Chondrocyte (in vitro differentiated cells): ENCODE data around the gene SARM1. TPM values are rescaled to one million over a fixed set of nuclear protein-coding genes. Genes with fewer than 3 reads are reported as not detected.

Experiments
- DNase-seq: peaks from one replicate; pipeline ENCODE4 v3.0.0; 2021; ENCODE audit warnings: mixed read lengths, low spot score
- H3K27ac Mint-ChIP-seq: one replicate; pipeline ENCODE4 v1.8.0; 2021; ENCODE audit warnings: mild to moderate bottlenecking, moderate library complexity, mixed read lengths; ENCODE audit not compliant: unreplicated experiment
- H3K27me3 Mint-ChIP-seq: 2 replicates; pipeline ENCODE4 v1.8.0; 2021; ENCODE audit warnings: low read depth, mixed read lengths
- H3K36me3 Mint-ChIP-seq: 2 replicates; pipeline ENCODE4 v1.8.0; 2021; ENCODE audit warnings: low read depth, mixed read lengths
- H3K4me1 Mint-ChIP-seq: 2 replicates; pipeline ENCODE4 v1.8.0; 2021; ENCODE audit warnings: low read depth, mild to moderate bottlenecking, mixed read lengths
- H3K4me3 Mint-ChIP-seq: one replicate; pipeline ENCODE4 v1.8.0; 2021; ENCODE audit warnings: mild to moderate bottlenecking, moderate library complexity, mixed read lengths; ENCODE audit not compliant: unreplicated experiment
- H3K9me3 Mint-ChIP-seq: 2 replicates; pipeline ENCODE4 v1.8.0; 2021; ENCODE audit warnings: low read depth, mixed read lengths
- total RNA-seq: library from RNA; stranded (reverse); gene quantifications from 3 replicates; pipeline ENCODE4 v1.2.1, GENCODE V29; 2021
- TF ChIP-seq, protein P1 (sequence below): fragments of 200-600 bp; sonication (generic); IDR thresholded peaks from 2 replicates; pipeline ENCODE4 v1.5.0; 2021; ENCODE audit warnings: antibody characterized with exemption, mild to moderate bottlenecking, moderate library complexity

Gene SARM1
- total RNA-seq, 1 donor from 2014 or later, result 24.1 TPM

DNA sequence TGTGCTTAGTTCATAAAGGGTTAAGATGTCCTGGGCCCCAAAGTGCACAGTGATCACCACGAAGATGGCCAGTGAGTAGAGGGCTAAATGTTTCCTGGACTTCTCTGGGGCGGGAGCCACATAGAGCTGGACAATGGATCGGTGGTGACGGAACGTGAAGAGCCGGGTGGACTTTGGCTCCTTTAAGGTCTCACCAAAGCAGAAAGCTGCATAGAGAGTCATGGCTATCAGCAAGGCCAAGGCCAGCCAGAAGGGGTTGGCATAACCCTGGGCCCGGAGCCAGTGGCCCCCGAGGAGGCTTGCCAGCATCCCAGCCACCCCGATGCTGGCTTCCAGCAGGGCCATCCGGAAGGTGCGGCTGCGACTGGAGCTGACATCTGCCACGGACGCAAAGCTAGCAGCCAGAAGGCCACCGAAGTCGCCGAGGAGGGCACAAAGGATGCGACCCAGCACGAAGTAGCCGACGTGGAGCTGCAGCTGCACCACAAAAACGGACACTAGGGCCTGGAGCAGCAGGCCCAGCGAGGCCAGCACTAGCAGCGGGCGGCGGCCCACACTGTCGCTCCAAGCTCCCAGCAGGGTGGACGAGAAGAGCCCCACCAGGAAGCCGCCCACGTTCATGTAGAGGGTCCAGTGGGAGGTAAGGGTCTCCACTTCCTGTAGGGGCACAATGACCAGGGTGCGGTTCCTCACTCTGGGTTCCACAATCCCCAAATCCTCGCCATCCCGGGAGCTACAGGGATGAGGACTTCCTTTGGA lies 33.5 kb downstream of the SARM1 start:
- peak overlapping the region; percentile 84 for H3K4me3 Mint-ChIP-seq
- no peaks in the 10 kb centered on the region for H3K36me3 Mint-ChIP-seq
- DNase-seq, result peak; percentile 76
- H3K27me3 Mint-ChIP-seq, result no peaks in the 10 kb centered on the region
- TF ChIP-seq, protein P1, sequence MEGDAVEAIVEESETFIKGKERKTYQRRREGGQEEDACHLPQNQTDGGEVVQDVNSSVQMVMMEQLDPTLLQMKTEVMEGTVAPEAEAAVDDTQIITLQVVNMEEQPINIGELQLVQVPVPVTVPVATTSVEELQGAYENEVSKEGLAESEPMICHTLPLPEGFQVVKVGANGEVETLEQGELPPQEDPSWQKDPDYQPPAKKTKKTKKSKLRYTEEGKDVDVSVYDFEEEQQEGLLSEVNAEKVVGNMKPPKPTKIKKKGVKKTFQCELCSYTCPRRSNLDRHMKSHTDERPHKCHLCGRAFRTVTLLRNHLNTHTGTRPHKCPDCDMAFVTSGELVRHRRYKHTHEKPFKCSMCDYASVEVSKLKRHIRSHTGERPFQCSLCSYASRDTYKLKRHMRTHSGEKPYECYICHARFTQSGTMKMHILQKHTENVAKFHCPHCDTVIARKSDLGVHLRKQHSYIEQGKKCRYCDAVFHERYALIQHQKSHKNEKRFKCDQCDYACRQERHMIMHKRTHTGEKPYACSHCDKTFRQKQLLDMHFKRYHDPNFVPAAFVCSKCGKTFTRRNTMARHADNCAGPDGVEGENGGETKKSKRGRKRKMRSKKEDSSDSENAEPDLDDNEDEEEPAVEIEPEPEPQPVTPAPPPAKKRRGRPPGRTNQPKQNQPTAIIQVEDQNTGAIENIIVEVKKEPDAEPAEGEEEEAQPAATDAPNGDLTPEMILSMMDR, result no peak
- H3K27ac Mint-ChIP-seq, result peak overlapping the region; percentile 63
- no peaks in the 10 kb centered on the region for H3K9me3 Mint-ChIP-seq
- peaks cover 21% of the 10 kb centered on the region for H3K4me1 Mint-ChIP-seq

DNA sequence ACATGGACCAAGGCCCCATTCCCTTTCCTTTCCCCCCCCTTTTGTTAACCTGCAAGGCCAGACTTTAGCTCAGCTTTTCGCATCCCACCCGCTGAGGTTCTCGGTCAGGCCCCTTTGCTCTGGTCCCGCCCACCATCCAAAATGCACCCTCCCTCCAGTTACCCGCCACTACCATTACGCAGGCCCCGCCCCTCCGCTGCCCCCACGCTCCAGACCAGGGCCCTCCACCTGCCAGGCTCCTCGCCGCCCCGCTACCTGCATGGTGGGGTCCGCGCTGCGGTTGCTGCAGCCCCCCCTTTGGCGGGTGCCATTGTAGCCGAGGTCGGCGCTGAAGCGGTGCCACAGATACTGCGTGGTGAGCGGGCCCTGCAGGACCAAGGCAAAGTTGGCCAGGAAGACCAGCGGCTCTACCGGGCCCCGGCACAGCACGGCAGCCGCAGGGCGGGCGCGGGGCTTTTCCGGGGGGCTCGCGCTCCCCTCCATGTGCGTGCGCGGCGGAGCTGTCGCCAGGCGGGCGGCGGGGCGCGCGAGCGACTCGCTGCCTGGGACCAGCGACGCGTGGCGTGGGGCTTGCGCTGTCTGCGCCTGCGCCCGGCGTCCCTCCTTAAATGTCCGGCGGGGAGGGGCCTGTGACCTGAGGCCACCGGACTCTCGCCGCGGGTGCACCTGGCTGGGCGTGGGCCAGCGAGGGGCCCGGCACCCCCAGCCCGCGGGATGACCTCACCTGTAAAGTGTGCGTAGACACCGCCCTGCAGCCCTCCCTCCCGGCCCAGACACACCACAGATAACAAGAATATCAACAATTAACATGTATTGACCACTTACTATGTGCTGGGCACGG lies 34.4 kb downstream of the SARM1 start, which contains the start of gene SLC46A1:
Gene SLC46A1, minus strand, starts transcription at position 581 of the 841 bp plus-strand sequence. Its CDS starts 98 bp downstream, at position 483.
- Mint-ChIP-seq H3K27me3 (no peaks in the 10 kb centered on the region), H3K36me3 (no peaks in the 10 kb centered on the region), H3K27ac (peak within 1 kb of the TSS; percentile 63), H3K4me1 (peaks cover 21% of the 10 kb centered on the region), H3K9me3 (no peaks in the 10 kb centered on the region), H3K4me3 (peak within 1 kb of the TSS; percentile 84)
- peak; percentile 80 for DNase-seq
- TF ChIP-seq, protein P1, result peak; percentile 22

DNA sequence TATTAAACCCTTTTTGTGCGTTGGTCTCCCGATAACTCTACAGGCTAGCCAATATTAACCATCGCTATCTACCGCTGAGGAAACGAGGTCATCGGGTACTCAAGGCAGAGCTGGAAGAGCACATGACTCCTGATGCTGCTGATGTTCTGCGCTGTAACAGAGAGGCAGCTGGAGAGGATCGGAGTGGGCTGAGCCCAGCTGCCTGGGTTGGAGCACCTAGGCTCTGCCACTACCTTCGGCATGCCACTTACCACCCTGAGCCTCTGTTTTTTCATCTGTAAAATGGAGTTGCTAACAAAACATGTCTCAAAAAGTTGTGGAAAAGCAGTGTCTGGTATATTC lies 35.0 kb downstream of the SARM1 start:
- TF ChIP-seq, protein P1, result no peak
- Mint-ChIP-seq H3K27me3 (peaks cover 3% of the 10 kb centered on the region), H3K4me1 (peaks cover 21% of the 10 kb centered on the region), H3K36me3 (no peaks in the 10 kb centered on the region), H3K4me3 (peak overlapping the region; percentile 64), H3K9me3 (no peaks in the 10 kb centered on the region), H3K27ac (no peak overlapping the region)
- DNase-seq, result no peak

DNA sequence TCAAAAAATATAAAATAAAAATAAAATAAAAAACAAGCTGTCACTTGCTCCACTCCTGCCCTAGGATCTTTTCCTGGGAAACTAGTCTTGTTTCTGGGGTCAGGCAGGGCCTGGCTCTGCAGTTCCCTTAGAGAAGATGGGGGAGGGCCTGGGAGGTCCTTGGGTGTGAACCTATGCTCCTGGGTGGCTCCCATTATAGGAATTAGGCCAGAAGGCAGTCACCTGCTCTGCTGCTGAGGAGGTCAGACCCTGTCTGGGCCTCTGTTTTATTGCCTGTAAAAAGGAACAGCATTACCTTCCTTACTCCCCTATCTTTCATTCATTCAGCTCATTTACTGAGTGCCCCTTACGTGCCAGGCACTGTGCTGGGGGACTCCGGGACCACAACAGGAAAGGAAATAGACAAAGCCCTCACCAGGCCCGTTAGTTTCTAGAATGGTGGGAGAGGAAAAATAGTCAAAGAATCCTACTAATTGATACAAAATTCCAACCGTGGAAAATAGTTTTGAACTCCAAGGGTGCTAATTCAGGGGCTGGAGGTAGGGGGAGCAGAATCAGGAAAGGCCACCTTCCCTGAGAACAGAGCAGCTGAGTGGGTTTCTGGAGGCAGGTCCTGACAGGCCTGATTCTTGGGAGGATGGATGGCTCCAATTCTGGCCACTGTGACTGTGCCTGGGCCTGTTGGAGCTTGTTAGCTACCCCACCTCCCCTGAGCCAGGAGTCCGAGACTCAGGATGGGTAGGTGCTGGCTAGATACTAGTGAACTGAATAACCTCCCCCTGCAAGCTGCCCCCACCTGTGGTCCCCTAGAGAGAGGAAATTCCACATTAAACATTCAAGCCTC lies 35.9 kb downstream of the SARM1 start:
- no peak overlapping the region for H3K4me3 Mint-ChIP-seq

More for the DNA sequence above, 35.9 kb downstream of the SARM1 start:
- DNase-seq, result no peak
- no peaks in the 10 kb centered on the region for H3K9me3 Mint-ChIP-seq
- H3K4me1 Mint-ChIP-seq, result peaks cover 21% of the 10 kb centered on the region
- H3K27ac Mint-ChIP-seq, result no peak overlapping the region
- no peaks in the 10 kb centered on the region for H3K36me3 Mint-ChIP-seq
- H3K27me3 Mint-ChIP-seq, result peaks cover 9% of the 10 kb centered on the region
- TF ChIP-seq, protein P1, result no peak
